Measurements from ENCODE around the gene MLF2.
A peak's percentile ranks its signal among the peaks of the same experiment; 100 is the strongest.
"Not testable (repeated sequence)": the region's sequence is repeated elsewhere in the genome, so short reads cannot be mapped to it uniquely, and the experiment has no call there.

MLF2 gene

DNA sequence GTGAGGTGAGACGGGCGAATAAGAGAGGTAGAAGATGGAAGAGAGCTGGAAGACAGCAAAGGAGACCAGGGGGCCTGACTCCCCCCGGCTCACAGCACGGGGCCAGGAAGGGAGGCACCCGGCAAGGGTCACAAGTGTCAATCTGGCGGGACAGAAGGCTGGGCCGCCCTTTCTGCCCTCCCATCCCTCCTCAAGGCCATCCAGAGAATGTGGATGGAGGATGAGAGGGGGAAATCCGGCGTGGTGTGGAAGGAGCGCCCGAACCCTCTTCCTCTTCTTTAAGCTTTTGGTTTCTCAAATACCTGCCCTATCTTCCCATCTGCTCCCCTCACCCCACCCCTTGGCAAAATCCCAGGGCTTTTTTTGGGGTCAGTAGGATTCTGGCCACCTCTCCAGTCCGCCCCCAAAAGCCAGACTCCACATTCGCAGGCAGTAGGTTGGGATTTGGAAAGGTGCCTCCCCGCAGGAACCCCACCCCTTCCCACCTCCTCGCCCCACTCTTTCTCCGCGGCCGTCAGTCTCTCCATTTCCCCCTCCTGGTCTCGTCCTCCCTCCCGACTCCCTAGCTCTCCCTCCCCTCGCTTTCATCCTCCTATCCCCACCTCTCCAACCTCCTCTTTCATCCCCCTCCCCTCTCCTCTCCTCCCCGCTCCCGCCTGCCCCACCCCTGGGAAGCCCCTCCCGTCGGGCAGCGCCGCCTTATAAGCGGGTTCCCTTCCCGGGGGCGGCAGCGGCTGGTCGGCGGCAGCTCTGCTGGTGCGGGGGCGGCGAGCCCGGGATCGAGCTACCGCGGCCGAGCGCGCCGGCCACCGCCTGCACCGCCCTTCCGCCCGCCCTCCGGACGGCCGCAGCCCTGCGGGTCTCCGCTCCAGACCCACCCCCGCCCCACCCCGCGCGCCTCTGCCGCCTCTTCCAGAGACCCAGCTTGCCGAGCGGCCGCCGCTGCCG lies 13.0 kb upstream of the MLF2 start, which contains the start of gene PTMS:
PTMS (plus strand) TSS at position 730 of the 948 bp plus-strand sequence. CDS start 343 bp downstream, outside the sequence.
- no peak for DNase-seq (ENCODE audit: low read depth in 2 of 3, low spot score in 1 of 3)

DNA sequence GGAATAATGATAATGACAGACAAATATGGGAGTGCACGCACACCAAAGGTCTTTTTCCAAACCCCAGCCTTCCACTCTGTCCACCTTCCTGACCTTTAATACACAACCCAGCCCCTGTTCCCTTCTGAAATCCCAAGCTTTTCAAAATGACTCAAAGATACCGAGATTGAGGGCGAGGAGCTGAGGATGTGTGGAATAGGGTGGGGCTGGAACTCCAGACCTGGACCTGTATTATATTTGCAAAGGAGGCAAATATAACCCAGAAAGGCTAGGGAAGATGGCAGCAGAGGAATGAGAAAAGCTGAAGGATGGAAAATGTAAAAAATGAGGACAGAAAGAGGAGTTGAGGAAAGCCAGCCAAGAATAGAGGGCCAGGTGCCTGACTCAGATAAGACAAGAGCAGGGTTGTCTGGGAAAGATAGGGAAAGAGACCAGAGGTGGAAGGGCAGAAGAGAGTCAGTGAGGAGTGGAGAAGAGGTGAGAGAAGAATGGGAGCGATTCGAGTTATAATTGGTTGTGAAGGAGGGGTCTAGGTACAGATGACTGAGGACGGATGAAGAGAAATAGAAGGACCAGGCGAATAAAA lies 12.2 kb upstream of the MLF2 start:
- no peak for DNase-seq (ENCODE audit: low read depth in 2 of 3, low spot score in 1 of 3)

DNA sequence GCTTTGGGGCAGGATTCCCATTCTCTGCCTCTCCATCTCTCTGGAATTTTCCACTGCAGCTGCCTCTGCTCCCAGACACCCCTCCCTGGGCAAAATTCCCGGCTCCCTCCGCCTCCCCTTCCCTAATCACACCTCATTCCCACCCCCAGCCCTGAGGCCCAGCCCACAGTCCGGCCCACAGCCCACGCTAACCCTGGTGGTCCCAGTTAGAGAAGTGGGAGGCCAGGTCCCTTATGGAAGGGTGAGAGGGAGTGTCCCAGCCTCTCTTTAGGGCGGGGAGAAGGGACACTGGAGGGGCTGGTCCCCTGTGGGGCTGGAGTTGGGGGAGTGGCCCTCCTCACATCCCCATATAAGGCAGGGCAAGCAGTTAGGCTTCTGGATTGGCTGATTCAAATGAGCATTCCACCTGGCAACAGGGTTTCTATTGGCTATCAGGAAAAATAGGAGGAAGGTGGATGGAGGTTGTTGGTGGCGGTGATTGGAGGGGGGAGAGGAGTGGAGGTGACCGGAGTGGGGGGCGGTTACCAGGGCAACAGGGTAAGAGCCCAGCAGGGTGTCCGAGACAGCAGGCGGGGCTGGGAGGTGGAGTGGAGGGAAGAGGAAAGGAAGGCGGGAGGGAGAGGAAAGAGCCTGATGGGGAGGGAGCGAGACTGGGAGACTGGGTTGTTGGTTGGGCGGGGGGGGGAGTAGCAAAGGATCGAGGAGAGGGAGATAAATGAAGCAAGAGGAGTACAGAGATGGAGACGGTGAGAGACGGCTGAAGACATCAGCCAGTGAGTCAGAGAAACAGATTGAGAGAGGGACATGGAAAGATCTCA lies 11.3 kb upstream of the MLF2 start:
- DNase-seq (ENCODE audit: low read depth in 2 of 3, low spot score in 1 of 3), result no peak

DNA sequence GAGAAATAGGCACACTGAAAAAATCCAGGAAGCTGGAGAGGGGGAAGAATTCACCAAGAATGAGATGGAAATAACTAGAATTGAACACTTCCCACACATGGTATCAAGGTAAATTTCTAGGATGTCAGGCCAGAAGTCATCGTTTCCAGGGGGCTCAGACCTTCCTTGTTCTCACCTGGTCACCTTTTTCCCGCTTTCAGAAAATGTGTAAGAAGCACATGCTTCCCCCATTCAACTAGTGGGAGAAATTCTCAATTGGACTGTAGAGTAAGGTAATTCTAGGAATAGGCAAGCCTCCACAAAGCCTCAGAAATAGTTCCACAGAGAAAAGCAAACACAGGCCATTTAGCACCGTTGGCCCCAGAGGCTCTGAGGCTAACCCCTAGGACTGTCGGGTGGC lies 10.4 kb upstream of the MLF2 start:
- DNase-seq (ENCODE audit: low read depth in 2 of 3, low spot score in 1 of 3), result no peak

DNA sequence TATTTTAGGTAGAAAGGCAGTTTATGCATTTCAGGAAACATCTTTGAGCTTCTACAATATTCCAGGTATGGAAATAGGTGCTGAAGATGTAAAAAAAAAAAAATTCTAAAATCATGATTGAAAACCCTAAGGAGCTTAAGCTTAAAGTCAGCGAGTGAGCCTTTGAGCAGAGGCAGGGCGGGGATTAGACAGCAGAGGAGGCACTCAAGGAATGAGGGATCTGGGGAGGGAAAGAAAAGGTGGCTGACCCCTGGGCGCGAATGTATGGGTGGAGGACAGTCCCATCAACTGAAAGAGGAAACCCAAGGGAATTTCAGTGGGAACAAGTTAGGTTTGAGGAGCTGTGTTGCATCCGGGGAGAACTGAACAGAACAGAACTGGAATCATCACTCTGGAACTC lies 6.8 kb upstream of the MLF2 start:
- no peak for DNase-seq (ENCODE audit: low read depth in 2 of 3, low spot score in 1 of 3)

DNA sequence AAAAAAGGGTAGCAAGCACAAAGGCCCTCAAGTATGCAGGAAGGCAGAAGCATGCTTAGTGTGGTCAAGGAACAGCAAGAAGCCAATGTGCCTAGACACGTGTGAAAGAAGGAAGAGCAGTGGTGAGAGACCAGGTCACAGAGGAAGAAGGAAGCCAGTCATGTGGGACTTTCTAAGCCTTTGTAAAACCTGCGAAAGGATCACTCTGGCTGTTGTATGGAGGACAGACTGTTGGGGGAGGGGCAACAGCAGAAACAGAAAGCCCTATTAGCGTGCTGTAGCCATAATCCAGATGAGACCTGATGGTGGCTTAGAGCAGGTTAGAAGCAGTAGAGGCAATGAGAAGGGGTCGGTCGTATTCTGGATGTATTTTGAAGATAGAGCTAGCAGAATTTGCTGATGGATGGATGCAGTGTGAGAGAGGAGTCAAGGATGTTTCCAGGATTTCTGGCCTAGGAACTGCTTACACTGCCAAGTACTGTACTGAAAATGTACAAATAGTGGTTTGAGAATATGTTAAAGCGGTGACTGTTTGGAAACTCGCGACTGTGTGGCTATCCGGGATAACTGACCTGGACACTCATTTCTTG lies 5.7 kb upstream of the MLF2 start:
- DNase-seq (ENCODE audit: low read depth in 2 of 3, low spot score in 1 of 3), result no peak

DNA sequence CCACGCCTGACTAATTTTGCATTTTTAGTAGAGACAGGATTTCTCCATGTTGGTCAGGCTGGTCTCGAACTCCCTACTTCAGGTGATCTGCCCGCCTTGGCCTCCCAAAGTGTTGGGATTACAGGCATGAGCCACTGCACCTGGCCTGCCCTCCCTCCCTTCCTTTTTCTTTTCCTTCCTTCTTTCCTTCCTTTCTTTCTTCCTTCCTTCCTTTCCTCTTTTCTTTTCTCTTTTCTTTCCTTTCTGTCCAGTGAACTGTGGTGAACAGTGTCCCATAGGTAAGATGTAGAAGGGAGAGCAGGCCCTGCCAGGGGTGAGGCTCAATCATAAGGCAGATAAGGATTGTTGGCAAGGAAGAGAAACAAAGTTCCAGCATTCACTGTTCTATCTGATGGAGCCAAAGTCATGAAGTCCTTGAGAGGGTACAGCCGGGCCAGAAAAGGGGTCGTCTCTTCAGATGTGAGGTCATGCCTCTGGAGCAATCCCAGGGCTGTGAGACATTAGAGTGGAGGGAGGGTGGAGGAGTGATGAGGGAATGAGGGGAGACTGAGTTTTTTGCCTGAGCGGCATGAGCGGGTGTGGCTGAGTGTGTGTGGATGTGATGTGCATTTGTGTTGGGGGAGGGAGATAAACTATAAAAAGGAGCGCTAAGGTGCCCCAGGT lies 4.2 kb upstream of the MLF2 start:
- no peak for DNase-seq (ENCODE audit: low read depth in 2 of 3, low spot score in 1 of 3)

DNA sequence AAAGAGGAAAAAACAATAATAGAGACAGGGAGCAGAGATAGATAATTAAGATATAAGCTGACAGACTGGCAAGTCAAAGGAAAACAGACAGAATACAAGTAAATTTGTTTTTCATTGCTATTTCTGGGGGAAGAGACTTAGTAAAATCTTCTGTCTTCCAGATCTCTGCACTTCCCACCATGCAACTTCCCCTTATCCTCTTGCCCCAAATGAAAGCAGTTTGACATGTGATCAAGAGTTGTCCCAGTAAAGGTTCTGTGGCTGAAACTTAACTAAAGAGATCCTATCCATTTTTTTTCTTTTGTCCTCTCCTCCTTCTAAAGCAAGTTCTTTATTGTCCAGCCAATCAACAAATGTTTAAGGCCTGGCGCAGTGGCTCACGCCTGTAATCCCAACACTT lies 1.5 kb upstream of the MLF2 start:
- DNase-seq (ENCODE audit: low read depth in 2 of 3, low spot score in 1 of 3), result no peak

DNA sequence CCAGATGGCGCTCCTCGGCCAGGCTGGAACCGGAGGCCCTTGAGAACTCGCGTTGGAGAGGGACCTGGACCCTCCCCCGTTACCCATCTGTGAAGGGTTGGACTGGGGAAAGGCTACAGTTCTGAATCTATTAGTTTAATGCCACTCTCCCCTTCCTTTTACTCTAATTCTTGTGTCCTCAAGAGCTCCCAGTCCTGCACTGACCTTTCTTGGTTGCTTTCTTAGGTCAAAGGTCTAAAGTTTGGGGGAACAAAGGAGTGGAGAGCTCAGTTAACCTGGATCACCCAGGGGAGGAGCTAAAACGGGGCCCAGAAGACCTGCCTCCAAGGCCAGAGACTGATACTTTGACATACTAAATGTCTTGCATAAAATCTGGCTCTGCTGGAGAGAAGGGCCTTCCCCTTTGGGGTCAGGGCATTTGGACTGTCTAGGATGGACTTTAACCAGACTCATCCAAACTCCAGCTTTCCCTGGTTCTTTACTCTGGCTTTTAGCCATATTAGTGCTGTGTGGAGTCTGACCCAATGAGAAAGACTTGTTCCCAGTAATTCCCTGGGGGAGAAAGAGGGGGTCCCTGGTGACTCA lies 923 bp upstream of the MLF2 start:
- DNase-seq (ENCODE audit: low read depth in 2 of 3, low spot score in 1 of 3), result no peak

DNA sequence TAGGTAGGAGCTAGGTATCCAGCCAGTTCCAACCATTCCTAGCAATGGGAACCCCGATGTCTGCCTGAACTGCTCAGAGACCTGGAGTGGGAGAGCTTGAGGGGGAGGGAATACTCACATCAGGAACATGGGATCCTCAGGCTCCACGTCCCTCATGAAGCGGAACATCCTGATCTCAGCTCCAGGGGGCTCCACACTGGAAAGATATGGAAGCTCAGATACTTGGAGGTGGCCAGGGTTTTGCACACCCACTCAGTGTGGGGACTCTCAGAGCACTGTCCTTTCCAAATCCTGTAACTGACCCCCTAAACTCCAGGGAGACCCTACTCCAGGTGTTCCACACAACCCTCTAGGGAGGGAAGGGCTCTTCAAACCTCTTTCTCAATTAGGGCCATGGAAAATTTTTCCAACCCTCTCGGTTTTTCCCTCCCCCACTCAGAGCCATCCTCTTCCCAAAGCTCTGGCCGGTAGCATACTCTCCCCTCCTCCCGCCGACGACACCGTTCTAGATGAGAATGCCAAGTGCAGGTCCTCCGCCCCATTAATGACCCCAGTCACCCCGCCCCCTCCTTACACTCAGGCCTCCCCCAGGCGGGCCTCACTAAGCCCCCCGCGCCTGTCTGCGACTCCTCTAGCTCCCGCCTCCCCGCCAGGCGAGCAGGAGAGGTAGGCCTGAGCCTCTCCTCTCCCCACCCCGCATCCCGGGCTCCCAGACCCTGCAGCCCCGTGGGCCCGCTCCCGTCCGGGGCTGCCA lies 597 bp downstream of the MLF2 start:
- no peak for DNase-seq (ENCODE audit: low read depth in 2 of 3, low spot score in 1 of 3)

DNA sequence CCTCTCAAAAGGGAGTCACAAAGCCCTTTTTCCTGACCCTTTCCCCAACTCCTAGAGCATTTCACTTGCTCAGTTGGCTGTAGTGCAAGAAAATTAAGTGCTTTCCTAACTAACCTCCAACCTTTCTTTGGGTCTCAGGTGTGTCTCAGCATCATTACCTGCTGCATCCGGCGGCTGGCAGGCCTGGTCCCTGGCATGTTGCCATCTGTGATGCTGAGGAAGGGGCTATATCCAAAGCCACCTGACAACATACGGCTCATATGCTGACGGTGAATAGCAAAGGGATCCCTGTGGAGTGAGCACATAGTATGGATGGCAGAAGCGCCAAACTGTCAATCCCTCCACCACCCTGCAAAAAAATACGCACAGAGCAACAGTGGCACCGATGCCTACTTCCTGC lies 1.2 kb downstream of the MLF2 start:
- DNase-seq (ENCODE audit: low read depth in 2 of 3, low spot score in 1 of 3), result no peak

DNA sequence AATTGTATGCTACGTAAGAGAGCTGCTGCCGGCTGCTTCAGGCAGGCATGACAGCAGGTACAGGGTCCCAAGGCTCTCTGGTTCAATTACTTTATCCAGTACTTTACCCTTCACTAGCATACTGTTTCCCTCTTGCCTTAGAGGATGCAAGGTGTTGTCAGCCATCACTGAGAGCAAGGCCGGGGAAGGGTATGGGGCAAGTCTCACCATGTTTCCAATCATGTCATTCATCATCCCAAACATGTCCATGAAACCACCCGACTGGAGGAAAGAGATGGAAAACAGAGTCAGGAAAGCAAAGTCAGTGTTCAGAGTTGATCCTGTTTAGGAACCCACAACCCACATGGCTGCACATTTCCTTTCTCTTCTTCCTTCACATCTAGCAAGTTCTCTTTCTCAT lies 2.4 kb downstream of the MLF2 start:
- DNase-seq (ENCODE audit: low read depth in 2 of 3, low spot score in 1 of 3), result no peak

DNA sequence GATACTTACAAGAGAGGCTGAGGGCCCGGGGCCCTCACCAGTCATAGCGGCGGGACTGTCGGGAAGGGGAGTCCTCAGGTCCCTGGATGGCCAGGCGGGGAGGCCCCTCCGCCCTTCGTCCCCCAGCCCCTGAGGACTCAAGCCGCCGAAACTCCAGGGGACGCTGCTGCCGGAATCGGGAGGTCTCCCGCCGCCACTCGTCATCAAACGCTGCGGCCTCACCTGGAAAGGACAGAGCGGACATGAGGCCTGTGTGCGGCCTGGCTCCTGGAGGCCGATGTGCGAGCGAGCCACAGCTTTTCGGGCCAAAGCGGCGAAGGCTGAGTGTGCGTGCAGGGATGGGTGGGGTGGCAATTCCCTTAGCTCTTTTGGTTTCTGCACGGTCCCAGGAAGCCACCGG lies 4.2 kb downstream of the MLF2 start:
- DNase-seq (ENCODE audit: low read depth in 2 of 3, low spot score in 1 of 3), result no peak

DNA sequence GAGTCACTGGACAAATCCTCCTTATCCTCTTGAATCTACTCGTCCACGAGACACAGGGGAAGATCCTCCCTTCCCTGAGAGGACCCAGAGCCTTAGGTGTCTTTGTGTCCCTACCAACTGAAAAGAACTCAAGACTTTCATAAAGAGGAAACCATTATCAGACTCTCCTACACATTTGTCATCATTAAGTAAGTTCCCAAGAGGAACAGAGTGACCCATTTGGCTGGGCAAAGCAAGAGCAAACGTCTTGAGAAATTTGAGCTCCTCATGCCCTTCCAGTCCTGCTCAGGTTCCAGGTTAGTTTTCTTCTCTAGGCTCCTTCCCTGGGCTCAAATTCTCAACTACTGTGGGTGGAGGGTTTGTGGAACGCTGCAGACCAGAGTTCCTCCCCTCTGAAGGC lies 5.7 kb downstream of the MLF2 start:
- no peak for DNase-seq (ENCODE audit: low read depth in 2 of 3, low spot score in 1 of 3)

DNA sequence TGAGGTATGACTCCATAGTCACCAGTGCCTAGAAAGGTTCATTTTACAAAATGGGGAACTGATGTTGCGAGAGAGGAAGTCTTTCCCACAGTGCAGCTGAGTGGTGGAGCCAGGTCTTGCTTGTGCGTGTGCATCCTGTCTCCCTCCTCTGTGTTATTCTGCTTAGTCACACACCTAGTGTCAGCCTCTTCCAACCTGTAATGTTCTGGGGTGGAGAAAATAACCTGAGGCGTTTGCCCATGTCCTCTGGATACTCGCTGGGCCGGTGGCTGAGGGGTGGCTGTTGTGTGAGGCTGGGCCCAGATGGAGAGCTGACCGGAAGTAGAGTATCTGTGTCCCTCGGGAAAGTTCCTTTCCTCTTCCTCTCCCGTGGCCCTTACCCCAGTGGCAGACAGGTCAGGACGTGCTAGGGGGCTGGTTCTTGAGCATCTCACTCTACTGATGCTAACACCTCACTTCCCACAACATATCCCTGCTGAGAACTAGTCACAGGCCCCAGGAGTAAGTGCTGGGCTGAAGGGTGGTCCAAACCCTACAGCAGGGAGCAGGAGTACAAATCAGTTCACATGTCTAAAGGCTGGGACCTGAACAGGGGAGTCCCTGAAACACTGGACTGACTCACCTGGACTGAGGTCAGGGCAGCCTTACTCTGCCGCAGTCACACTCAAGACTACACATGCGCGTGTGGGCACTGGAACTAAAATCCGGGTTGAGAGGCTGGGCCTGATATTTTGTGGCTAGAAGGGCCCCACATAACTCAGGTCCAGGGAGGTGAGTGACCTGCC lies 7.0 kb downstream of the MLF2 start:
- DNase-seq (ENCODE audit: low read depth in 2 of 3, low spot score in 1 of 3), result no peak

DNA sequence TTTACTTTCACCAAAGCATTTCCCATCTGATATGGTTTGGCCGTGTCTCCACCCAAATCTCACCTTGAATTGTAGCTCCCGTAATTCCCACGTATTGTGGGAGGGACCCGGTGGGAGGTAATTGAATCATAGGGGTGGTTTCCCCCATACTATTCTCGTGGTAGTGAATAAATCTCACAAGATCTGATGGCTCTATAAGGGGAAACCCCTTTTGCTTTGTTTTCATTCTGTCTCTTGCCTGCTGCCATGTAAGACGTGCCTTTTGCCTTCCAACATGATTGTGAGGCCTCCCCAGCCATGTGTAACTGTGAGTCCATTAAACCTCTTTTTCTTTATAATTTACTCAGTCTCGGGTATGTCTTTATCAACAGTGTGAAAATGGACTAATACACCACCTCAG lies 9.6 kb downstream of the MLF2 start:
- DNase-seq (ENCODE audit: low read depth in 2 of 3, low spot score in 1 of 3), result peak in 1 of 3 donors; percentile 23

DNA sequence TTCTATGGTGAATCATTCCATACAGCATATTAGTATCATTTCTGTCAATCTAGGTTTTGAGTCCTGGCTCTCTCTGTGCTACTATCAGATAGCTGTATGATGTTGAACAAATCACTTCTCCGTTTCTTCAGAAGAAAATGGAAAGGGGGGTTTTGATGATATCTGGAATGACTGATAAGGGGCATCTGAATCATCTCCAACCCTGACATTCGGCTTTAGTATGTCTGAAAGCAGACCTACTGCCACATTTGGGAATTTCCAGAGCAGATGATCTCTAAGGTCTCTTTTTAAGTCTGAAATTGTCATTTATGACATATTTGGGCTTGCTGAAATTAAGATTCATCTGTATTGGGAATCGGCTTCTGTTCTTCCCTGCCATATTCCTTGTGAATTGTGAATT lies 10.1 kb downstream of the MLF2 start:
- DNase-seq (ENCODE audit: low read depth in 2 of 3, low spot score in 1 of 3), result no peak

DNA sequence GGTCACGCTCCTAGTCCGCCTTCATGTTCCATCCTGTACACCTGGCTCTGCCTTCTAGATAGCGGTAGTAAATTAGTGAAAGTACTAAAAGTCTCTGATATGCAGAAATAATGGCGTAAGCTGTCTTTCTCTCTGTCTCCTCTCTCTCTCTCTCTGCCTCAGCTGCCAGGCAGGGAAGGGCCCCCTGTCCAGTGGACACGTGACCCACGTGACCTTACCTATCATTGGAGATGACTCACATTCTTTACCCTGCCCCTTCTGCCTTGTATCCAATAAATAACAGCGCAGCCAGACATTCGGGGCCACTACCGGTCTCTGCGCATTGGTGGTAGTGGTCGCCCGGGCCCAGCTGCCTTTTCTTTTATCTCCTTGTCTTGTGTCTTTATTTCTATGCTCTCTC lies 10.9 kb downstream of the MLF2 start:
- not testable (repeated sequence) for DNase-seq (ENCODE audit: low read depth in 2 of 3, low spot score in 1 of 3)

DNA sequence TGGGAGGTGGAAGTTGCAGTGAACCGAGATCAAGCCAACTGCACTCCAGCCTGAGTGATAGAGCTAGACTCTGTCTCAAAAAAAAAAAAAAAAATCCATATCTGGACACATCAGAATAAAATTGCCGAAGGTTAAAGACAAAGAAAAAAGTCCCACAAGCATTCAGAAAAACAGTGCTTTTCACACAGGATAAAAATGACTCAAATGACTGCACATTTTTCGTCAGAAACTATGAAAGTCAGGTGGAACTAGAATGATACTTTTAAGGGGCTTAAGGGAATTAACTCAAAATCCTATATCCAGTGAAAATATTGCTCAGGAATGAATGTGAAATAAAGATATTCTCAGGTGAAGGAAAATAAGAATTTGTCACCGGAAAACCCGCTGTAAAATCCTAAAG lies 16.2 kb downstream of the MLF2 start:
- no peak for DNase-seq (ENCODE audit: low read depth in 2 of 3, low spot score in 1 of 3)
